ENCODE results near the gene USP12.
"Not testable (repeated sequence)": the region's sequence is repeated elsewhere in the genome, so short reads cannot be mapped to it uniquely, and the experiment has no call there.

The USP12 gene

GRCh38 chr13:27171244-27171826 lies at the start of gene USP12:
USP12 (minus strand) TSS chr13:27171811; CDS start chr13:27171639, 172 bp downstream.
- peak; percentile 19 for DNase-seq

GRCh38 chr13:27219611-27220010 lies 48.0 kb upstream of the USP12 start:
- no peak for DNase-seq

GRCh38 chr13:27218861-27219260 lies 47.2 kb upstream of the USP12 start:
- not testable (repeated sequence) for DNase-seq

- DNase-seq = not testable (repeated sequence)
These were observed 46.2 kb upstream of the USP12 start for GRCh38 chr13:27217791-27218190.

- DNase-seq = not testable (repeated sequence)
These were observed 41.8 kb upstream of the USP12 start for GRCh38 chr13:27213386-27213785.

GRCh38 chr13:27211771-27212364 lies 40.3 kb upstream of the USP12 start:
- DNase-seq = no peak

GRCh38 chr13:27211271-27211670 lies 39.7 kb upstream of the USP12 start:
- DNase-seq = no peak

GRCh38 chr13:27208514-27208913 lies 36.9 kb upstream of the USP12 start:
- DNase-seq = no peak

- DNase-seq = no peak
These were observed 32.2 kb upstream of the USP12 start for GRCh38 chr13:27203854-27204253.

- no peak for DNase-seq
These were observed 31.6 kb upstream of the USP12 start for GRCh38 chr13:27203186-27203585.

- DNase-seq = no peak
These were observed 30.1 kb upstream of the USP12 start for GRCh38 chr13:27201661-27202060.

GRCh38 chr13:27200413-27201070 lies 28.9 kb upstream of the USP12 start:
- DNase-seq = no peak

GRCh38 chr13:27199696-27200095 lies 28.1 kb upstream of the USP12 start:
- no peak for DNase-seq

- no peak for DNase-seq
These were observed 27.6 kb upstream of the USP12 start for GRCh38 chr13:27199211-27199610.

GRCh38 chr13:27194895-27195764 lies 23.5 kb upstream of the USP12 start:
- DNase-seq = no peak

- no peak for DNase-seq
These were observed 22.6 kb upstream of the USP12 start for GRCh38 chr13:27194209-27194608.

- no peak for DNase-seq
These were observed 21.9 kb upstream of the USP12 start for GRCh38 chr13:27193496-27193895.

- DNase-seq = no peak
These were observed 21.4 kb upstream of the USP12 start for GRCh38 chr13:27192973-27193372.

GRCh38 chr13:27192367-27192766 lies 20.8 kb upstream of the USP12 start:
- DNase-seq = not testable (repeated sequence)

- DNase-seq = no peak
These were observed 17.6 kb upstream of the USP12 start for GRCh38 chr13:27189192-27189591.

GRCh38 chr13:27188239-27188638 lies 16.6 kb upstream of the USP12 start:
- DNase-seq = no peak

- no peak for DNase-seq
These were observed 14.7 kb upstream of the USP12 start for GRCh38 chr13:27186295-27186694.

- no peak for DNase-seq
These were observed 12.0 kb upstream of the USP12 start for GRCh38 chr13:27183561-27184147.

Data from NCI-H1694 treated with DMSO at 0.1 percent for 48 hours (cell line).